MG63 (cell line): Measurements from ENCODE around the gene PAN2. TPM values are rescaled to one million over a fixed set of nuclear protein-coding genes. Genes with fewer than 3 reads are reported as not detected.
"Not testable (repeated sequence)": the region's sequence is repeated elsewhere in the genome, so short reads cannot be mapped to it uniquely, and the experiment has no call there.

Experiments
- DNase-seq: peaks from one replicate; pipeline ENCODE4 v3.0.0-alpha.2; 2020
- H3K27me3 ChIP-seq: fragments of 250-450 bp; sonication (Bioruptor Pico); 2 replicates; pipeline ENCODE4 v1.5.1; 2020; ENCODE audit warnings: mild to moderate bottlenecking, moderate library complexity
- H3K36me3 ChIP-seq: fragments of 250-450 bp; sonication (Bioruptor Pico); 2 replicates; pipeline ENCODE4 v1.5.1; 2020; ENCODE audit warnings: mild to moderate bottlenecking, moderate library complexity
- H3K4me3 ChIP-seq: fragments of 250-450 bp; sonication (Bioruptor Pico); 2 replicates; pipeline ENCODE4 v1.5.1; 2020; ENCODE audit warnings: mild to moderate bottlenecking, moderate library complexity
- H3K9me3 ChIP-seq: fragments of 250-450 bp; sonication (Bioruptor Pico); 2 replicates; pipeline ENCODE4 v1.5.1; 2020; ENCODE audit warnings: mild to moderate bottlenecking, moderate library complexity
- total RNA-seq: library from RNA; depleted of rRNA; stranded (reverse); fragments of >200 nt; shearing (Covaris generic); gene quantifications from 2 replicates; pipeline ENCODE4 v1.2.3, GENCODE V29; 2014; ENCODE audit warnings: low replicate concordance

Gene PAN2
- total RNA-seq, 1 experiment from 2014 or later, result 11.9 TPM

- Histone ChIP-seq H3K4me3 (no peak overlapping the region), H3K27me3 (no peaks in the 10 kb centered on the region), H3K36me3 (peaks cover 61% of the 10 kb centered on the region), H3K9me3 (no peaks in the 10 kb centered on the region)
- no peak for DNase-seq
Observed at GRCh38 chr12:56297400-56297799, 36.4 kb downstream of the PAN2 start.

DNA sequence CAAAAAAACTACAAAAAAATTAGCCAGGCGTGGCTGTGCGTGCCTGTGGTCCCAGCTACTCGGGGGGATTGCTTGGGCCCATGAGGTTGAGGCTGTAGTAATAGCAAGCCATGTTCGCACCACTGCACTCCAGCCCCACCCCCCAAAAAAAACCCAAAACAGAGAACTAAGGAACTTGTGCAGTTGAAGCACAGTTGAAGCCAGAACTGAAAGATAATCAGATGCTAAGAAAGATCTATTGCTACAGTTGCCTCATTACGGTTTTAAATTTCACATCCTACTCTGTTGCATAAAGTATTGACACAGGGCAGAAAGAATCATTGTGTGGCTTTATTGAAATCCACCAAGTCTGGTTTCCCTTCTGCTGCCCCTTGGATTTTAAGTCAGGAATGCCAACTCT is 37.5 kb downstream of the PAN2 start:
- Histone ChIP-seq H3K27me3 (no peaks in the 10 kb centered on the region), H3K4me3 (no peak overlapping the region), H3K36me3 (peaks cover 66% of the 10 kb centered on the region), H3K9me3 (no peaks in the 10 kb centered on the region)
- no peak for DNase-seq

GRCh38 chr12:56293795-56294194 is 40.0 kb downstream of the PAN2 start:
- Histone ChIP-seq H3K36me3 (peaks cover 76% of the 10 kb centered on the region), H3K9me3 (no peaks in the 10 kb centered on the region), H3K27me3 (no peaks in the 10 kb centered on the region), H3K4me3 (no peak overlapping the region)
- no peak for DNase-seq

- Histone ChIP-seq H3K27me3 (no peaks in the 10 kb centered on the region), H3K36me3 (peaks cover 74% of the 10 kb centered on the region), H3K9me3 (no peaks in the 10 kb centered on the region), H3K4me3 (no peak overlapping the region)
- no peak for DNase-seq
Observed at GRCh38 chr12:56288705-56289387, 45.0 kb downstream of the PAN2 start.

DNA sequence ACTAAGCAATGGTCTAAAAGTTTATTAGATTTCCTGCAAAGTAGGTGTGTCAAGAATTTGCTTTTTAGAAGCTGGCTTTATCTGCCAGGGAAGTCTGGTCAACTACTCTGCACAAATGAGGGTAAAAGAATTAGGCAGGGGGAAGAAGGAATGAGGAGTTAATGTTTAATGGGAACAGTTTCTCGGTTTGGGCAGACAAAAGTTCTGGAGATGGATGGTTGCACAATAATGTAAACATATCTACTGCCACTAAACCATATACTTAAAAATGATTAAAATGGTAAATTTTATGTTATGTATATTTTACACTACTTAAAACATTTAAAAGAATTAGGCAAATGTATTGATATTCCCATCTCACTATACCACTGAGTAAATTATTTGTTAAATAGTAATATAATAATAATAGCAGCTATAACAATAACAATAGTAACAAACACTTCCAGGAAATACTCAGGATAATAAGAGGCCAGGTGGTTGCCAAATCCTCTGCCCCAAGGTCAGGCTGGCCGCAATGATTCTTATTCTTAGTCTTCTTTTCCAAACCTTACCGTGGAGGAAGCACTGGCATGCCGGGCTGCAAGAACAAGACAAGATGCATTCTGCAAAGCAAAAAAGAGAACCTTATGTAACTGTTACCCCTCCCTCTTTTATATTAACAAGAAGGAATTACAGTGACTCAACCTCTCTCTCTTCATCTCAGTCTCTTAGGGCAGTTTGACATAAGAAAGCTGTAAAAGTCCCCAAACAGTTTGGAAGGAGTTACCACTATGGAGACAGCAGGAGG is 47.6 kb downstream of the PAN2 start:
- H3K9me3 ChIP-seq, result no peaks in the 10 kb centered on the region
- no peak for DNase-seq
- no peaks in the 10 kb centered on the region for H3K27me3 ChIP-seq
- H3K4me3 ChIP-seq, result no peak overlapping the region
- H3K36me3 ChIP-seq, result peaks cover 77% of the 10 kb centered on the region

DNA sequence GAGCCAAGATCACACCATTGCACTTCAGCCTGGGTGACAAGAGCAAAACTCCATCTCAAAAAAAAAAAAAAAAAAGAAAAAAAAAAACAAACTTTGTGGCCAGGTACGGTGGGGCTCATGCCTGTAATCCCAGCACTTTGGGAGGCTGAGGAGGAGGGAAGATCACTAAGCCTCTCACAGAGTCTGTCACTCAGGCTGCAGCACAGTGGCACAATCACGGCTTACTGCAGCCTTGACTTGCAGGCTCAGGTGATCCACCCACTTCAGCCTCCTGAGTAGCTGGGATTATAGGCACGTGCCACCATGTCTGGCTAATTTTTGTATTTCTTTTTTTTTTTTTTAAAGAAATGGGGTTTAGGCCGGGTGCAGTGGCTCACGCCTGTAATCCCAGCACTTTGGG is 49.5 kb downstream of the PAN2 start:
- H3K36me3 ChIP-seq, result peaks cover 69% of the 10 kb centered on the region
- not testable (repeated sequence) for H3K4me3 ChIP-seq, H3K27me3 ChIP-seq, H3K9me3 ChIP-seq, DNase-seq

GRCh38 chr12:56282579-56282978 is 51.2 kb downstream of the PAN2 start:
- H3K36me3 ChIP-seq, result peaks cover 76% of the 10 kb centered on the region
- H3K27me3 ChIP-seq, result no peaks in the 10 kb centered on the region
- DNase-seq, result no peak
- no peaks in the 10 kb centered on the region for H3K9me3 ChIP-seq
- H3K4me3 ChIP-seq, result no peak overlapping the region

GRCh38 chr12:56282030-56282429 is 51.8 kb downstream of the PAN2 start:
- Histone ChIP-seq H3K27me3 (no peaks in the 10 kb centered on the region), H3K4me3 (no peak overlapping the region), H3K9me3 (no peaks in the 10 kb centered on the region), H3K36me3 (peaks cover 74% of the 10 kb centered on the region)
- no peak for DNase-seq

GRCh38 chr12:56280849-56281248 is 53.0 kb downstream of the PAN2 start:
- no peak overlapping the region for H3K4me3 ChIP-seq
- H3K27me3 ChIP-seq, result no peaks in the 10 kb centered on the region
- peaks cover 70% of the 10 kb centered on the region for H3K36me3 ChIP-seq
- no peak for DNase-seq
- H3K9me3 ChIP-seq, result no peaks in the 10 kb centered on the region

- no peak for DNase-seq
- Histone ChIP-seq H3K9me3 (no peaks in the 10 kb centered on the region), H3K27me3 (no peaks in the 10 kb centered on the region), H3K36me3 (peaks cover 77% of the 10 kb centered on the region), H3K4me3 (no peak overlapping the region)
Observed at GRCh38 chr12:56278905-56279304, 54.9 kb downstream of the PAN2 start.

- Histone ChIP-seq H3K4me3 (no peak overlapping the region), H3K9me3 (no peaks in the 10 kb centered on the region), H3K27me3 (no peaks in the 10 kb centered on the region), H3K36me3 (peaks cover 76% of the 10 kb centered on the region)
- DNase-seq, result no peak
Observed at GRCh38 chr12:56274299-56274698, 59.5 kb downstream of the PAN2 start.

GRCh38 chr12:56272468-56272867 is 61.3 kb downstream of the PAN2 start:
- H3K9me3 ChIP-seq, H3K27me3 ChIP-seq, H3K4me3 ChIP-seq, DNase-seq: not testable (repeated sequence)
- peaks cover 60% of the 10 kb centered on the region for H3K36me3 ChIP-seq

DNA sequence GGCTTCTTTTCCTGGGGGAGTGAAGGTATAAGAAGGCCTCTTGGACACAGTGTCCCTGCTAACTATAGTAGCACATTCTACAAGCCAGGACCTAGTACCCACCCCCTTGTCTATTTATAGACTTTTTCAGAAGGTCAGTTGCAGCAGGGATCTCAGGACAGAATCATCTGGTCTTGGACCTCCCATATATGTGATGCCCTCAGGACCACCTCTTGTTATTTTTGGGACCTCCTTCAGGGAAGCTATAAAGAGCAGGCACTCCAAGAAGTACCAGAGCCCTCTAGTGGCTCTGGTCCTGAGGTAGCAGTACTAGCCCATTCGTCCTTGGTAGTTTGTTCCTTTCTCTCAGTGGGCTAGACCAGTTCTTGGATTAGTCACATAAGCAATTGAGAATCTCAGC is 62.8 kb downstream of the PAN2 start:
- Histone ChIP-seq H3K4me3 (no peak overlapping the region), H3K36me3 (peaks cover 54% of the 10 kb centered on the region), H3K9me3 (no peaks in the 10 kb centered on the region), H3K27me3 (no peaks in the 10 kb centered on the region)
- no peak for DNase-seq

DNA sequence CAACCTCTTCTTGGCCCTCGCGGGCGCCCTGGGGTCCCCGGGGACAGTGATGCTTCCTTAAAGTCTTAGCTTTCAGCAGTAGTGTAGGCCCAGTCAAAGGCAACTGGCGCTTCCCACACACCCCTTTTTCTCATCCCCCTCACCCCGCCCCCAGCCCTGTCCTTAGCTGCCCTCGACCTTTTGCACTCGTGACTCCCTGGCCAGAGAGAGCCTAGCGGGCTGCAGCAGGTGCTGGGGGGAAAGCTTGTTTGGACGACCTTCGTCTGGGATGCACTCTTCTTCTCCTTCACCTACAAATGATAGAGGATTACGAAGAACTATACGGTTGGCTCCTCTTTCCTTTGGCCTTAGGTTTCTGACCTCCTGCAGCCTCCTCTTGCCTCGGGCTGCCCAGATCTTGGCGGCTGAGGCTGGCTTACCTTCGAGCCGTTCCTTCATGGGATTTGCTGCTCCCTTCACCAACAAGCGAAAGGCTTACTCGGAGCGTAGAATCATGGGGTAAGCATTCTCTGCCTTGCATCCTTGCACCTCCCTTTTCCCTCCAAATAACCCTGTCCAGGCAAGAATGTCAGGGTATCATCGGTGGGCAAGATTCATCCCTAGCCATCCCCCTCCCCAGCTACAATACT is 66.2 kb downstream of the PAN2 start:
- DNase-seq, result no peak
- Histone ChIP-seq H3K4me3 (peak overlapping the region; percentile 69), H3K9me3 (no peaks in the 10 kb centered on the region), H3K27me3 (no peaks in the 10 kb centered on the region), H3K36me3 (peaks cover 22% of the 10 kb centered on the region)

GRCh38 chr12:56266693-56267442 is 66.9 kb downstream of the PAN2 start, which contains the start of gene COQ10A:
Gene COQ10A (plus strand): TSS chr12:56266942. CDS start chr12:56267119, 177 bp downstream.
- no peaks in the 10 kb centered on the region for H3K27me3 ChIP-seq
- H3K9me3 ChIP-seq, result no peaks in the 10 kb centered on the region

More at GRCh38 chr12:56266693-56267442, 66.9 kb downstream of the PAN2 start, which contains the start of gene COQ10A:
- peak within 1 kb of the TSS; percentile 69 for H3K4me3 ChIP-seq
- peaks cover 17% of the 10 kb centered on the region for H3K36me3 ChIP-seq
- DNase-seq, result peak; percentile 84
